HEK293T (cell line): ENCODE data around the gene TJP1.
A peak's percentile ranks its signal among the peaks of the same experiment; 100 is the strongest.

ENCODE experiments used
- CTCF ChIA-PET: fragments of 350-600 bp; formaldehyde crosslinking; extraction: SDS; loops from one replicate; lab custom pipeline; 2021; ENCODE audit warnings: antibody characterized with exemption, inconsistent platforms; lab: Yijun Ruan, JAX
- POLR2A ChIA-PET: fragments of 350-600 bp; formaldehyde crosslinking; extraction: SDS; loops from one replicate; lab custom pipeline; 2020; ENCODE audit warnings: antibody characterized with exemption, inconsistent platforms; lab: Yijun Ruan, JAX
- DNase-seq: peaks from one replicate; pipeline ENCODE4 v3.0.0; 2012; ENCODE audit warnings: mixed read lengths; ENCODE audit errors: extremely low spot score
- ARNT ChIP-seq: fragments of 450-650 bp; IDR thresholded peaks from 2 replicates; pipeline ENCODE4 v1.6.1; 2017; ENCODE audit warnings: mild to moderate bottlenecking
- BHLHE40 ChIP-seq: fragments of 450-650 bp; IDR thresholded peaks from 2 replicates; pipeline ENCODE4 v1.6.1; 2016; ENCODE audit warnings: mild to moderate bottlenecking, moderate library complexity, borderline replicate concordance
- CTBP1 ChIP-seq: fragments of 450-650 bp; IDR thresholded peaks from 2 replicates; pipeline ENCODE4 v1.6.1; 2016; ENCODE audit warnings: borderline replicate concordance
- ELF4 ChIP-seq: fragments of 450-650 bp; IDR thresholded peaks from 2 replicates; pipeline ENCODE4 v1.6.1; 2017; ENCODE audit warnings: antibody characterized with exemption
- FOXA1 ChIP-seq: fragments of 450-650 bp; IDR thresholded peaks from 2 replicates; pipeline ENCODE4 v1.6.1; 2016; ENCODE audit warnings: mild to moderate bottlenecking
- FOXK2 ChIP-seq: fragments of 450-650 bp; IDR thresholded peaks from 2 replicates; pipeline ENCODE4 v1.6.1; 2016; ENCODE audit warnings: mild to moderate bottlenecking
- FOXM1 ChIP-seq: fragments of 450-650 bp; IDR thresholded peaks from 2 replicates; pipeline ENCODE4 v1.6.1; 2017; ENCODE audit warnings: mild to moderate bottlenecking, borderline replicate concordance
- HDGF ChIP-seq: fragments of 450-650 bp; IDR thresholded peaks from 2 replicates; pipeline ENCODE4 v1.6.1; 2017; ENCODE audit warnings: antibody characterized with exemption, borderline replicate concordance
- L3MBTL2 ChIP-seq: fragments of 450-650 bp; conservative IDR thresholded peaks from 2 replicates; pipeline ENCODE4 v1.6.1; 2016; ENCODE audit warnings: mild to moderate bottlenecking
- LEF1 ChIP-seq: fragments of 450-650 bp; IDR thresholded peaks from 2 replicates; pipeline ENCODE4 v1.6.1; 2017; ENCODE audit warnings: mild to moderate bottlenecking, borderline replicate concordance
- NFRKB ChIP-seq: fragments of 450-650 bp; IDR thresholded peaks from 2 replicates; pipeline ENCODE4 v1.6.1; 2016; ENCODE audit warnings: mild to moderate bottlenecking, moderate library complexity
- PKNOX1 ChIP-seq: fragments of 450-650 bp; IDR thresholded peaks from 2 replicates; pipeline ENCODE4 v1.6.1; 2016
- SP1 ChIP-seq: fragments of 450-650 bp; IDR thresholded peaks from 2 replicates; pipeline ENCODE4 v1.6.1; 2017
- SUZ12 ChIP-seq: fragments of 450-650 bp; IDR thresholded peaks from 2 replicates; pipeline ENCODE4 v1.6.1; 2016; ENCODE audit warnings: mild to moderate bottlenecking
- TARDBP ChIP-seq: fragments of 450-650 bp; IDR thresholded peaks from 2 replicates; pipeline ENCODE4 v1.6.1; 2016
- ZNF384 ChIP-seq: fragments of 450-650 bp; IDR thresholded peaks from 2 replicates; pipeline ENCODE4 v1.6.1; 2016

TJP1 gene

GRCh38 chr15:29822100-29822683, at the start of gene TJP1:
Gene TJP1 (minus strand): TSS chr15:29822468. CDS start chr15:29822028, 440 bp downstream.
- no peak for TF ChIP-seq HDGF
- TF ChIP-seq FOXK2 = no peak
- TF ChIP-seq TARDBP = no peak
- no peak for TF ChIP-seq L3MBTL2
- no peak for TF ChIP-seq ELF4
- no peak for TF ChIP-seq FOXA1
- no peak for TF ChIP-seq SUZ12
- TF ChIP-seq BHLHE40 = no peak
- TF ChIP-seq PKNOX1 = no peak
- no peak for TF ChIP-seq ZNF384
- TF ChIP-seq NFRKB = no peak
- no peak for TF ChIP-seq ARNT
- TF ChIP-seq CTBP1 = no peak
- peak; percentile 69 for DNase-seq
- ChIA-PET POLR2A (interaction anchor here (1.1 to 2.6 kb wide), 5 partner anchors 13 to 103 kb away, joined by 3 to 18 read pairs (median 6); no protein-coding TSS in a partner anchor), CTCF (no interaction called here)

GRCh38 chr15:29871401-29871800, 49.1 kb upstream of the TJP1 start:
- CTCF ChIA-PET = interaction anchor here (0.5 to 1.1 kb wide), 2 partner anchors 54 to 103 kb away, joined by 3 to 5 read pairs; no protein-coding TSS in a partner anchor
- DNase-seq = no peak
- POLR2A ChIA-PET = interaction anchor here (1.2 kb wide), 1 partner anchor 50 kb away, joined by 10 read pairs; the partner anchor contains the start of gene TJP1
- TF ChIP-seq SP1 (no peak), ELF4 (no peak), NFRKB (no peak)

- peak; percentile 13 for DNase-seq
- ChIA-PET POLR2A (interaction anchor here (1.2 to 1.4 kb wide), 2 partner anchors 49 to 99 kb away, joined by 3 to 10 read pairs; partner anchors contain the start of gene TJP1), CTCF (interaction anchor here (0.5 to 1.1 kb wide), 5 partner anchors 35 to 104 kb away, joined by 3 to 5 read pairs (median 3); no protein-coding TSS in a partner anchor)
- TF ChIP-seq ARNT = no peak
- TF ChIP-seq PKNOX1 = peak; percentile 80
- no peak for TF ChIP-seq L3MBTL2
- no peak for TF ChIP-seq ZNF384
Observed at GRCh38 chr15:29870495-29871151, 48.4 kb upstream of the TJP1 start.

- no peak for DNase-seq
- ChIA-PET POLR2A (no interaction called here), CTCF (no interaction called here)
- TF ChIP-seq HDGF (no peak), LEF1 (no peak), PKNOX1 (no peak), TARDBP (no peak), CTBP1 (no peak), ARNT (no peak), SUZ12 (no peak), FOXK2 (no peak), FOXA1 (no peak)
Observed at GRCh38 chr15:29867241-29868000, 45.2 kb upstream of the TJP1 start.

- POLR2A ChIA-PET = interaction anchor here (0.5 kb wide), 1 partner anchor 38 kb away, joined by 3 read pairs; no protein-coding TSS in a partner anchor
- no peak for DNase-seq
- TF ChIP-seq ZNF384 = no peak
- CTCF ChIA-PET = interaction anchor here (1.1 kb wide), 1 partner anchor 59 kb away, joined by 7 read pairs; no protein-coding TSS in a partner anchor
Observed at GRCh38 chr15:29866337-29866736, 44.1 kb upstream of the TJP1 start.

- ChIA-PET CTCF (interaction anchor here (0.5 kb wide), 1 partner anchor 57 kb away, joined by 11 read pairs; no protein-coding TSS in a partner anchor), POLR2A (no interaction called here)
- no peak for TF ChIP-seq PKNOX1
- no peak for TF ChIP-seq ARNT
- TF ChIP-seq NFRKB = no peak
- no peak for TF ChIP-seq TARDBP
- TF ChIP-seq FOXM1 = no peak
- TF ChIP-seq L3MBTL2 = no peak
- TF ChIP-seq ELF4 = no peak
- TF ChIP-seq LEF1 = no peak
- TF ChIP-seq SP1 = no peak
- DNase-seq = no peak
Observed at GRCh38 chr15:29864501-29864900, 42.2 kb upstream of the TJP1 start.
